GM18873 (cell line): ENCODE results near the gene SH3RF2.
"Not testable (repeated sequence)": the region's sequence is repeated elsewhere in the genome, so short reads cannot be mapped to it uniquely, and the experiment has no call there.

Source experiments
- ATAC-seq: cut with Tn5 transposase; IDR thresholded peaks from one replicate; pipeline ENCODE4 v1.9.1; 2021; ENCODE audit warnings: mild to moderate bottlenecking, moderate library complexity, moderate number of reproducible peaks; ENCODE audit not compliant: unreplicated experiment, low FRiP score

The SH3RF2 gene

DNA sequence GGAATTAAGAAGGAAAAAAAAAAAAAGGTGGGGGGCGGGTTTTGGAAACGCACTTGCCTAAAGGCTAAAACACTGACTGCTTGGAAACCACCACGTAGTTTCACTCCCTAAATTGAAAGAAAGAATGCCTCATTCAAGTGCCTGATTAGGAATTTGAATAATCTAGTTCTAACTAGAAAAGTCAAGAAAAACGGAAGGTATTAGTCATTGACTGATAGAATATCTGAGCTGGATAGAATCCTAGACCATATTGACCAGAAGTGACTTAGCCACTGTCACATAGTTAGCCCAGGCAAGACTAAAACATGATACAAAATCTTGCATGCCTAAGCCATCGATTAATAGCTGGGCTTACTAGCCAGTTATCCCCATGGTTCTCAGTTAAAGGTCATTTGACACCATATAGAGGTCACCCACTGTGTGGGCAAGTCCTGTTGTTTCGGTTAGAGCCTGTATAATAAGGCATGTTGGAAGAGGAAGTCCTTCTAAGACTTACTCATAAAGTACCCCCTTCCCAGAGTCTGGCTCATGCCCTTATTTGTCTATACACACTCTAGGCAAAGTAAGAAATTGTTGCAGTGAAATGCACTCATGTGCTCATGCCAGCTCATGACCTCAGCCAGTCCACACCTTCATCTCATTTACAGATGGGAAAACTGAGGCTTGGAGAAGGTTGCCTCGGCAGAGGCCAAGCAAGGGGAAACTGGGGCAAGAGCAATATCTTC is 40.2 kb downstream of the SH3RF2 start:
- peak; percentile 70 for ATAC-seq

DNA sequence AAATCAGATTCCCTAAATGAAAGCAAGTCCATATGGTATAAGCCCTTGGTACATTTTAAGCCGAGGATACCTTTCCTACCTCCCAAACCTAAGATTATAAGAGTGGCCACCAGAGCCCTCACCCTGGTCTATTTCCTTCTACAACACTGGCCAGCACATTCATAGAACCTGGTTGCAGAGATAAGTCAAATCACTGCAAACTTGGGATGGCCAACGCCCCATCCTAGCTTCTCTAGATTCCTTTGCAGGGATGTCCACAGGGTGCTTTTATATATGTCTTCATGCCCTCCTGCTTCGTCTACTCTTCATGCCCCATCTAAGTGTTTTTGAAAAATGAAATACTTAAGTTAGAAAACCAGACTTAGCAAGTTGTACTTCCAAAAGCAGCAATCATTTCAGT is 41.8 kb downstream of the SH3RF2 start:
- ATAC-seq = no peak

DNA sequence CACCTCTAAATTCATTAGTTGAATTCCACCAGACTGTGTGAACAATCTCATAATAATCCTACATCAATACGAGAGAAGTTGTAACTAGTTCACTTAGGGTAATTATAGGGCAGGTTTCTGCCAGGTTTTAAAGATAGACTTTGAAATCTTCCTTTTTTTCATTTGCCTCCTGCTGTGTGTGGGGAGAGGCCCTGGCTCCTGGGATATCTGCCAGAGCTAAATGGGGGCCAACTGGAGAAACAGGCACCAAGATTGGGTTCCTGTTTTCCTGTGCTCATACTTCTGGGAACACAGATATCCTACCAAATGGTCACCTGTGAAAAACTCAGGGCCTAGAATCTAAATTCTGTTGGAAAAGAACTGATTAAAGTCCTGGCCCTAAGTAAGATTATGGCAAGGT is 42.3 kb downstream of the SH3RF2 start:
- no peak for ATAC-seq

DNA sequence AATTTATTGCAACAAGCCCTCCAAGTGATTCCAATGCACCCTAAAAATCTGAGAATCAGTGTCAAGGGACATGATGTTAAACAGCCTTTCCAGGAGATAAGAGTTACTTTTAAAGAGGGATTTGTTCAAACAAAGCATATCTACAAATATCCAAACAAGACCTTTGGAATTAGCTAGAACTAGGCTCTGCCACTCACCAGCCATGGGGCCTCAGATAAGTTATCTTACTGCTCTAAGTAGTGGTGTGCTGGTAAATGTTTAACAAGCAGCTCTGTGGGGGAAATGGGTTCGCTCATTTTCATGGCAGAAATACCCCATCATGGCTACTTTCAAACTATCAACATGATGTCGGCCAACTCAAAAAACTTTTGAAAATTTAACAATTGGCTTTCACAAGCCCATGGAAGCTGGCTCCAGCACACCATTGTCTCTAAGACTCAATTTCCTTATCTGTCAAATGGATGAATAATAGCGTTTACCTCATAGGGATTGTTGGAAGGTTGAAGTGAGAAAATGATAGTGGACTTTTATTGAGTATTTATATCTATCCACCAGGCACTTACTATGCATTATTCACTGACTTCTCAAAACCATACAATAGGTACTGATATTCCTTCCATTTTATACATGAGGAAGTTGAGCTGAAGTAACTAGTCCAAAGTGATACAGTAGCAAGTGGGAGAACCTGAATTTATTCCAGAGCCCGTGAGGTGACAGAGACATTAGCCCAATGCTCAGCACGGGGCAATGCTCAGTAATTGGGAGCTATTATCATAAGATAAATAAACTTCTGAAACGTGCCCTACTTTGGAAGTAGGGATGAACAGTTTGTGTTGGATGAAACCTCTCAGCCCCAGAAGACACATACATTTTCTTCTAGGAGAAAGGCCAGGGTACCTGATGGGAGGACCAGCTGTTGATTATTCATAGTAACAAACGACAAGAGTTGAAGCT is 43.2 kb downstream of the SH3RF2 start:
- ATAC-seq = no peak

DNA sequence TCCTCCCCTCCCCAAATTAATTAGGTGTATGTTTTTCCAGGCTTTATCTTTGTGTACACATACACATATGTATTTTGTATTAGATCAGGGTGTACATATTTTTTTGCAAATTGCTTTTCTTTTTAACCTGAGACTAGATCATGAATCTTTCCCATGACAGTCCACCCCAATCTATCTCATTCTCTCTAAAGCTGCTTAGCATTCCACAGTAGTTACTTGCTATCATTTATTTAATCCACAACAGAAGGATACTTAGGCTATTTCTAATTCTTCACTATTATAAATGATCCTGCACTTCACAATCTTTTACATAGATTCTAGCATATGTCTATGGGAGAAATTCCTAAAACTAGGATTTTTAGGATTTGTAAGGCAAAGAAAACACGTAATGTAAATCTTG is 43.9 kb downstream of the SH3RF2 start:
- no peak for ATAC-seq

DNA sequence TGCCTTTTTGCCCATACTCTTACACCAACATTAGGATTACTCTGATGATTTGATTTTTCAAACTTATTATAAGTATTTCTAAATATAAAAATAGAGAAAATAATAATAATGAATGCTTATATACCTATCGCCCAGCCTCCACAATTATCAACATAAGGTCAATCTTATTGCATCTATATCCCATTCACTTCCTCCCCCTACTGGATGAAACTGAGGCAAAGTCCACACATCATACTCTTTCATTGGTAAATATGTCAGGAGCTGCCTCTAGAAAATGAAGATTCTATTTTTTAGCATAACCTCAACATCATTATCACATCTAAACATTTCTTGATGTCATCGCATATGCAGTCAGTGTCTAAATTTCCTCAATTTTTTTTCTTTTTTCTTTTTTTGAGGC is 44.3 kb downstream of the SH3RF2 start:
- ATAC-seq = no peak

DNA sequence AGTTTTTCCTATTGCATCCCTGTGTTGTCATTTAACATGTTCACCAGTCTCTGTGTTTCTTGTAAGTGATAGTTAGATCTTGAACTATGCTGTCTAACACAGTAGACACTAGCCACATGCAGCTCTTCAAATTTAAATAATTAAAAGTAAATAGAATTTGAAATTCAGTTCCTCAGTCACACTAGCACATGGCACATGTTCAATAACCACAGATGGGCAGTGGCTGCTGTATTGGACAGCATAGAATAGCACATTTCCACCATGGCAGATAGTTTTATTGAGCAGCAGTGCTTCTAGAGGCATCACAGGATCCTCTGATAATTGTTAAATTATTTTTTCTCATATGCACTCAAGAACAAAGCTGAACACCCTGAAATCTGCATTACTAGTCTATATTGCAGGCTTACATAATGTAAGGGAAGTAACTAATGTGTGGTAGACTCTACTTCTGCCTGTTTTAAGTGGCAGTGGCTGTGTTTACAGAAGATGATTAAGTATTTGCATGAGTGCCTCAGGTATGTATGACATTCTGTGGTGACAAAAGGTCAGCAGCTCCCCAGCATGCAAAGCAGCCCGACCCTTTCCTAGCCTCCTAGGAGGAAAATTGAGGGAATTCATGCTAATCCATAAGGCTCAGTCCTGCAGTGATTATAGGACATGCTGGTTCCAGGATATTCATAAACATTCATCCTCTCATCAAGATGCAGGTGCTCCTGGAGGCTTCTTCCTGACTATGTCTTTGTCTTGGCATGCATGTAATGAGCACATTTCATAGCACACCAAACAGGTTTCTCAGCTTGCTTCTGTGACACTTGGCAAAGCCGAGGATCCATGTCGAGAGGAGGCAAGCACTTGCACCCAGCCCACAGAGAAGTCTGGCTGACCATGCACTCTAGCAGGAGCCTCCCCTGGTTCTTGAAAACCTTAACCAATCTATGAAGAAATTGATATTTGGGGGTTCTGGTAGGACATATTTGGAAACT is 45.5 kb downstream of the SH3RF2 start:
- ATAC-seq = no peak

DNA sequence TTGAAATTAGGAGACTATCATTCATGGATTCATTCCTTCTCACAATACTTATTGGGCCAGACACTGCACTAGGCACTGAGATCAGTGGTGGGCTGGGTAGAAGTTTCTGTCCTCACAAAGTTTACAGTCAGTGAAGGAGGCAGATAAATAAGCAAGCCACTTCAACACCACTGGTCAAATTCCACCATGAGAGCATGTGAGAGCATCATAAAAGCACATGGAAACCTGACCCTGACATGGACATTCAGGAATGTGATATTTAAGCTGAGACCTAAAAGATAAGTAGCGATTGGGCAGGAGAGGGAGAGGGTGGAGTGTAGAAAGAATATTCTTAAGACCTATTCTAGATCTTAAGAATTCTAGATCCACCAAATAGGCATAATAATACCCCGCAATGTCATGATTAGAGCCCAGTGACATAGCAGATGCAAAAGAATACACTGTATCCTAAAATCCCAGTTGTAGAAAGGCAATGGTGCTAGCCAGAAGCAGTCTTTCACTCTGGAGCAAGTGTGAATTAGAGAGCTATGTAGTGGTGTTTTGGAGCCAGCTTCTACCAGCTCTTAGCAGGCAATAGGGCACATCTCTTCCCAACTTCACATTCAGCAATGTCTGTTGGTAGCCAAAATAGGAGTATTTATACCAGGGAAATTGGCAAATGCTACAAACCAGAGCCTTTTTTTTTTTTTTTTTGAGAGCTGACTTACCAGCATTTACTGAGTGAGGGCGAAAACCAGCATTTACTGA is 46.4 kb downstream of the SH3RF2 start:
- ATAC-seq = no peak

DNA sequence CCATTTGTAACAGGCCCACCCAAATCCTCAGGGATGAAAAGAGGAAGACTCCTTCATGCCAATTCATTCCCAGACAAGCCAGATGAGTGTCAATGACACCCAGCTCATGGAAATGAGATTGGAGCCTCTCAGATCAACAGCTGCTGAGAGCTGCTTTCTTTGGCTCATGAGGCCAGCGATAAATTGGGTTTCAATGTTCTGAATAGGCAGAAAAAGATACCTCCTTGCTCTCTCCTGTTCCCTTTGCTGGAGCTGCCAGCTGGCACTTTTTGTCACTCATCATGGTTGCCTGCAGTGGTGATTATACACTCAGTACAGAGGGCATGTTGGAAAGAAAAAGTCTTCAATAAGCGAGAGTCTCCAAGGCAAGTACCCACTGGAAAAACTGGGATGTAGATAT is 47.1 kb downstream of the SH3RF2 start:
- ATAC-seq = no peak

DNA sequence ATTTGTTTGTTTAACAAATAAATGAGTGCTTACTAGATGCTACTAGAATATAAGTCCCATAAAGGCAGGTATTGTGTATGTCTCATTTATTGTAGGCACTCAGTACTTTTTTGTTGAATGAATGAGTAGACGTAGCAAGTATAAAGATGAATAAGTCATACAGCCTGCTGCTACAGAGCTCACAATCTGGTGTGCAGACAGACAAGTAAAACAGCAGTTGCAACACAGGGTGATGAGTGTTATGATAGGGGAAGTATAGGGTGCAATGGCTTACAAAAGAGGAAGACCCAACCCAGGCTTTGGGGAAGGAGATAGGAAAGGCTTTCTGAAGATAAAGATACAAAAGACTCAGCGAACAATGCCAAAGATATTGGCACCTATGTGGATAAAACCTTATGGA is 47.7 kb downstream of the SH3RF2 start:
- no peak for ATAC-seq

DNA sequence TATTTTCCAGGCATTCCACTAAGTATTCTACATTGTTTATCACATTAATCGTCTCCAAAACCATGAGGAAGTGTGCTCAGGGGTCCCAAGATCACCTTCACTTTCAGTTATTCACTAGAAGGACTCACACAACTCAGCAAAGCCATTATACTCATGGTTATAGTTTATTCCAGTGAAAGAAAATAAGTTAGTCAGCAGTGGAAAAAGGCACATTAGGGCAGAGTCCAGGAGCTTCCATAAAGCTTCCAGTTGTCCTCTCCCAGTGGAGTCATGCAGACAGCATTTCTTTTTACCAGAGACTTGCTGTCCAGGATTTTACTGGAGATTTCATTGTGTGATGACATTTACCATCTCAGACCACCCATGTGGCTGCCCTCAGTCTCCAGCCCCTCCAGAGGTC is 51.5 kb downstream of the SH3RF2 start:
- no peak for ATAC-seq

DNA sequence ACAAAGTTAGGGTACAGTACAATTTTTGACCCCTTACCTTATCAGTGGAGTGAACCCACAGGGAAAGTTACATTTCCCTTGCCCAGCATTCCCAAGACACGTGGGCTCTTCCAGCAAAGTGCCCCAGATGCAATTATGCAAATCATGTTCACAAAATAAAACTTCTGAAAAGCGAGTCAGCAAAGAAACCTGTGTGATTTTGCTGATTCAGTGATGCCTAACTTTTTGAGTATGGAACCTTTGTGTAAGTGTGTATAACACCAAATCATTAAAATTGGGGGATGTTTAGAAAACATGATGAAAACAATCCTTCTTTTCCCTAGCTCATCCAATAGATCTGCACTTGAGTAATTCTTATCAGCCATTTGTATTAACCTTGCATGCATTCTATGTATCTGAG is 52.6 kb downstream of the SH3RF2 start:
- no peak for ATAC-seq

DNA sequence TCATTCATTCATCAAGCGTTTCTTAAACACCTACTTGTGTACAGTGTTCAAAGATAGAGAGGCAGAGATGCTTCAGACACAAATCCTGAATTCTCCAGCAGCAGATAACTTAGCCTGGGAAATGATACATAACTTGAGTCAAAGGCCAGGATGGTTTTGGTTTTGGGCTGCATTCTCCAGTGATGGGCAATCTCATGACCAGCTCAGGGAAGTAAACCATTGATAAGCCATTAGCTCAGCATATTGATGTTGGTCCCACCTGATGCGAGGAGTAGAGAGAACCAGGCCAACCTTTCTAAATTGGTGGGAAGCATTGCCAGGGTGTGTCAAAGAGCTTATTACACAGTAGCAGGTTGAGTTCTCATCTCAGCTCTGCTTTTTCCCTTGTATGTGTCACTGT is 53.0 kb downstream of the SH3RF2 start:
- ATAC-seq = no peak

DNA sequence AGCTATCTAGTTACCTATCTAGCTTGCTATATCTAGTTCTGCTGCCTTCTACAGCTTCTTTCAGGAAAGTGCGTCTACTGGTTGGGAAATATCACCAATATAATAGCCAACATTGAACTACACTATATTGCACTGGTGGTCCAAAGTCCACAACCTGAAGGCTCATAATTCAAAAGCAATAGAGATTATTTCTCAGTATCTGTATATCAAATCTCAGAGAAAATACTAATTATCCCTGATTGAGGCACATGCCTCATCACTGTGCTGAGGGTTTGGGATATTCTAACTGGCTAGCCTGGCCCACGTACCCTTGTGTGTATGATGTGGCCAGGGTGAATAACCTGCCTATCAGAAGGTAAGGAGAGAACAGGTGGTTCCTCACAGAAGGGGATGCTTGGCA is 53.8 kb downstream of the SH3RF2 start:
- no peak for ATAC-seq

DNA sequence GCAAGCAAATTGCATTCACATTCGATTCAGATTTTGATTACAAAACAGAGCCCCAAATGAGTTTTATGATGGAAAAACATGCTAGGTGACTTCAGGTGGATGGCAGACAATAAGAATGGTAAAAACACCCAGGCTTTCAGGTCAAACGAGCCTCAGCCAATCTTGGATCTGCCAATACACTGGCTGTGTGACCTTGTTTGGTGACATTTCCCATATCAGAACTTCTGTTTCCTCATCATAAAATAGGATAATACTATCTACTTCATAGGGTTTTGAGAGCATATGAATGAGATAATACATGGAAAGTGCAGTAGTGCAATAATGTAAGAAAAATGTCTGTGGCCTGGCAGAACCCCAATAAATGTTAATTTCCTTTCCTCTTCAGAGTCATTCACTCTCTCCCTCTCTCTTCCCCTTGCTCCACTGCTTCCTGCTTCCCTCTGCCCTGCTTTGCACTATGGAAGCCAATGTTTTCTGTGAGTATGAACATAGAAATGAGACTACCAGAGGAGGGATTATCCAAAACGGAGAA is 54.7 kb downstream of the SH3RF2 start:
- no peak for ATAC-seq

DNA sequence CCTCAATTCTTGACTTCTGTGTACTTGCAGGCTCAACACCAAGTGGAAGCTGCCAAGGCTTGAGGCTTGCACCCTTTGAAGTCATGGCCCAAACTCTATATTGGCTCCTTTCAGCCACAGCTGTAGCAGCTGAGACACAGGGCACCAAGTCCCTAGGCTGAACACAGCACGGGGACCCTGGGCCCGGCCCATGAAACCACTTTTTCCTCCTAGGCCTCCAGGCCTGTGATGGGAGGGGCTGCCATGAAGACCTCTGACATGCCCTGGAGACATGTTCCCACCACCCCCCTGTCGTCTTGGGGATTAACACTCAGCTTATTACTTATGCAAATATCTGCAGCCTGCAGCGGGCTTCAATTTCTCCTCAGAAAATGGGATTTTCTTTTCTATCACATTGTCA is 57.2 kb downstream of the SH3RF2 start:
- not testable (repeated sequence) for ATAC-seq

DNA sequence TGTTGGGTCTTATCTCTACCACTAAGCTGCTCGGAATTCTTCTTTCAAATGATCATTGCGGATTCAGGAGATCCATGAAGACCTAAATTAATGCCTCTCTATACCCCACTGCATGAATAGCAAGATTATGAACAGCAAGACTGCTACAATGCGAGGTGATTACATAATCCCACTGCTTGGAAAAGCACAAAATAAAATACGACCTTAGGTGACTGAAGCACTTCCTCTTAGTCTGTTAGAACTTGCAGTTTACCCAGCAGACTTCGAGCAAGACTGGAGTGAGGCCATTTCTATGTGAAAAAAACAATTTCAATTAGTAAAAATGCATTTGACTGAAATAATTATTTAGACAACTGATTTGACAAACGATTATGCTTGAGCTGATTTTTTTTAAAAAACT is 59.8 kb downstream of the SH3RF2 start:
- ATAC-seq = no peak

DNA sequence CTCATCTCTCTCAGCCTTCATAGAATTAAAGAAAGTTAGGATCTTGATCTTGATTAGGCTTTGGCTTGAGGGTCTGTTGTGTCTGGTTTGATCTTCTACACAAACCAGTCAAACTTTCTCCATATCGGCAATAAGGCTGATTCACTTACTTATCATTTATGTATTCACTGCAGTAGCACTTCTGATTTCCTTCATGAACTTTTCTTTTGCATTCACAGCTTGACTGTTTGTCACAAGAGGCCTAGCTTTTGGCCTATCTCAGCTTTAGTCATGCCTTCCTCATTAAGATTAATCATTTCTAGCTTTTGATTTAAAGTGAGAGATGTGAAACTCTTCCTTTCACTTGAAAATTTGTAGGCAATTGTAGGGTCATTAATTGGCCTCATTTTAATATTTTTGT is 62.8 kb downstream of the SH3RF2 start:
- ATAC-seq = no peak

DNA sequence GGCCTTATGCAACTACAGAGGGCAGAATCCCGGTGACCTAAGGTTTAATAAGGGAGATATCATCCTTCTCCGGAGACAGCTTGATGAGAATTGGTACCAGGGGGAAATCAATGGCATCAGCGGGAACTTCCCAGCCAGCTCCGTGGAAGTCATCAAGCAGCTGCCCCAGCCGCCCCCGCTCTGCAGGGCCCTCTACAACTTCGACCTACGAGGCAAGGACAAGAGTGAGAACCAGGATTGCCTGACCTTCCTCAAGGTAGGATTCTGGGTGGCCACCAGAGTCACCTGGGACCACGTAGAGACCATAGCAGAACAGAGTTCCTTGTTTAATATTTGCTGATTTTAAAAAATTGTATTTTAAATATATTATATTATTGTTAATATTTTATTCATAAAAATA is 63.7 kb downstream of the SH3RF2 start:
- ATAC-seq = no peak
